Erythroblast (primary cell): Measurements from ENCODE around the gene ZNF521.

Experiments
- GATA1 ChIP-seq: IDR thresholded peaks from 2 replicates; pipeline ENCODE4 v1.6.1; 2011; ENCODE audit warnings: low read depth, mild to moderate bottlenecking, control low read depth, low read length, moderate library complexity
- POLR2A ChIP-seq: IDR thresholded peaks from 2 replicates; pipeline ENCODE4 v1.6.1; 2011; ENCODE audit warnings: mild to moderate bottlenecking, low read length

GRCh38 chr18:25234740-25235345 lies 117.1 kb downstream of the ZNF521 start:
- TF ChIP-seq POLR2A (no peak), GATA1 (no peak)
